Brain microvascular endothelial cell (primary cell): ENCODE data around the gene KLHDC1.
A peak's percentile ranks its signal among the peaks of the same experiment; 100 is the strongest.
"Not testable (repeated sequence)": the region's sequence is repeated elsewhere in the genome, so short reads cannot be mapped to it uniquely, and the experiment has no call there.

Experiments
- DNase-seq: peaks from one replicate; pipeline ENCODE4 v3.0.0-alpha.2; 2020
- H3K27ac ChIP-seq: fragments of 250-450 bp; sonication (Bioruptor Pico); 2 replicates; pipeline ENCODE4 v1.5.1; 2020; ENCODE audit warnings: mild to moderate bottlenecking, moderate library complexity
- H3K27me3 ChIP-seq: fragments of 250-450 bp; sonication (Bioruptor Pico); replicated peaks from 2 replicates; pipeline ENCODE4 v1.5.1; 2020; ENCODE audit warnings: mild to moderate bottlenecking
- H3K36me3 ChIP-seq: fragments of 250-450 bp; sonication (Bioruptor Pico); replicated peaks from 2 replicates; pipeline ENCODE4 v1.5.1; 2020; ENCODE audit warnings: mild to moderate bottlenecking
- H3K4me3 ChIP-seq: 2 replicates; pipeline ENCODE4 v1.5.1; 2011; ENCODE audit warnings: low read depth, mild to moderate bottlenecking, control low read depth, low read length, moderate library complexity
- in situ Hi-C: cut with HindIII; loops from 2 replicates; pipeline ENCODE4 v1.10.0; 2017; ENCODE audit warnings: low sequenced_read_pairs, low pct_ligation_motif_present
- TF ChIP-seq, protein P1 (sequence below): IDR thresholded peaks from 2 replicates; pipeline ENCODE4 v1.5.1; 2011; ENCODE audit warnings: low read depth, mild to moderate bottlenecking, moderate library complexity, low read length, control low read depth, inconsistent platforms; ENCODE audit errors: missing control alignments

KLHDC1 gene

DNA sequence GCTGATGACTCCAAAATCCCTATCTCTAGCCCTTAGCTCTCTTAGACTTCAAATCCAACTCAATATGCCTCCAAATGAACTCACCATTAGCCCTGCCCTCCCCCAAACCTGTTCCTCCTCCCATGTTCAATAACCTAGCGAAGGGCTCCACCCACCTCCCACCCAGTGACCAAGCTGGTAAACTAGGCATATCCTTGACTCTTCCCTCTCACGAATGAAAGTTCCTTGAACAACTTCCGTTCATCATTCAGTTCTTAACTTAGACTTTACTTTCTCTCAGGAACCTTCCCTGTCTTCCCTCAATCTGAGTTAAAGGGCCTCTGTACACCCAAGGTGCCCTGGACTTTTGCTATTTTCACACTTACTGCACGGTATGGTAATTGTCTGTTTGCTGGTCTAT is 1.9 kb upstream of the KLHDC1 start:
- Histone ChIP-seq H3K27ac (no peak overlapping the region), H3K36me3 (no peaks in the 10 kb centered on the region), H3K4me3 (no peak overlapping the region), H3K27me3 (no peaks in the 10 kb centered on the region)
- no peak for DNase-seq
- in situ Hi-C loops = no loop called here
- TF ChIP-seq, protein P1, sequence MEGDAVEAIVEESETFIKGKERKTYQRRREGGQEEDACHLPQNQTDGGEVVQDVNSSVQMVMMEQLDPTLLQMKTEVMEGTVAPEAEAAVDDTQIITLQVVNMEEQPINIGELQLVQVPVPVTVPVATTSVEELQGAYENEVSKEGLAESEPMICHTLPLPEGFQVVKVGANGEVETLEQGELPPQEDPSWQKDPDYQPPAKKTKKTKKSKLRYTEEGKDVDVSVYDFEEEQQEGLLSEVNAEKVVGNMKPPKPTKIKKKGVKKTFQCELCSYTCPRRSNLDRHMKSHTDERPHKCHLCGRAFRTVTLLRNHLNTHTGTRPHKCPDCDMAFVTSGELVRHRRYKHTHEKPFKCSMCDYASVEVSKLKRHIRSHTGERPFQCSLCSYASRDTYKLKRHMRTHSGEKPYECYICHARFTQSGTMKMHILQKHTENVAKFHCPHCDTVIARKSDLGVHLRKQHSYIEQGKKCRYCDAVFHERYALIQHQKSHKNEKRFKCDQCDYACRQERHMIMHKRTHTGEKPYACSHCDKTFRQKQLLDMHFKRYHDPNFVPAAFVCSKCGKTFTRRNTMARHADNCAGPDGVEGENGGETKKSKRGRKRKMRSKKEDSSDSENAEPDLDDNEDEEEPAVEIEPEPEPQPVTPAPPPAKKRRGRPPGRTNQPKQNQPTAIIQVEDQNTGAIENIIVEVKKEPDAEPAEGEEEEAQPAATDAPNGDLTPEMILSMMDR = no peak

DNA sequence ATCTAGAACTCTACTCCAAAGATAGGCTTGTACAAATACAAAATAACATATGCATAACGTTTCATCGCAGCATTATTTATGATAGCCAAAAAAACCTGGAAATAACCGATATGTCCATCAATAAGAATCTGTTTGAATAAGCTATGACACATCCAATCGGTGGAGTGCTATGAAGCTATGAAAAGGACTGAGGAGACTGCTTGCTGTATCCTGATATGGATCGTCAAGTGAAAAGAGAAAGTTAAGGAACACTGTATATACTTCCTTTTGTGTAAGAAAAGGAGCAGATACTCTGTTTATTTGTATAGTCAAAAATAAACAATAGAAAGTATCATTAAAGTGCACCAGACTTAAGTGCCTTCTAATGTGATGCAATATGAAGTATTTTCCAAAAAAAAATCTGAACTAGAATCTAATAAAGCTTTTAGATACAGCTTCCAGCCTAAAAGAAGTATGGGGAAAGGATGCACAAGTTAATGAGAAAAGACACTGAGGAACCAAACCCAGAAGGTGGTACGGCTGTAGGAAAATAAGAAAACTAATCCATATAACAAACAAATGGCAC is 645 bp upstream of the KLHDC1 start:
- in situ Hi-C loops = no loop called here
- H3K36me3 ChIP-seq = no peaks in the 10 kb centered on the region
- peak overlapping the region; percentile 69 for H3K4me3 ChIP-seq
- H3K27ac ChIP-seq = peak overlapping the region; percentile 70
- no peak for DNase-seq
- TF ChIP-seq, protein P1 = no peak
- H3K27me3 ChIP-seq = no peaks in the 10 kb centered on the region

DNA sequence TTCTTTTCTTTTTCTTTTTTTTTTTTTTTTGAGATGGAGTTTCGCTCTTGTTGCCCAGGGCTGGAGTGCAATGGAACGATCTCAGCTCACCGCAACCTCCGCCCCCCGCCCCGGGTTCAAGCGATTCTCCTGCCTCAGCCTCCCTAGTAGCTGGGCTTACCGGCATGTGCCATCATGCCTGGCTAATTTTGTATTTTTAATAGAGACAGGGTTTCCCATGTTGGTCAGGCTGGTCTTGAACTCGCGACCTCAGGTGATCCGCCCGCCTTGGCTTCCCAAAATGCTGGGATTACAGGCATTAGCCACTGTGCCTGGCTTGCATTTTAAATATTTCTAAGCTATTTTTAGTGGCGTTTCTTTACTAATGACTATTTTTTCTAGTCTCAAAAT is 810 bp downstream of the KLHDC1 start:
- H3K36me3 ChIP-seq, DNase-seq, H3K27ac ChIP-seq, H3K27me3 ChIP-seq, in situ Hi-C loops: not testable (repeated sequence)
- peak overlapping the region; percentile 69 for H3K4me3 ChIP-seq

GRCh38 chr14:49702725-49703124 is 9.8 kb downstream of the KLHDC1 start:
- TF ChIP-seq, protein P1 = no peak
- H3K27me3 ChIP-seq = no peaks in the 10 kb centered on the region
- no peak overlapping the region for H3K27ac ChIP-seq
- H3K36me3 ChIP-seq = no peaks in the 10 kb centered on the region
- H3K4me3 ChIP-seq = no peak overlapping the region
- in situ Hi-C loops = no loop called here
- DNase-seq = no peak

GRCh38 chr14:49703965-49704364 is 11.0 kb downstream of the KLHDC1 start:
- Histone ChIP-seq H3K36me3 (no peaks in the 10 kb centered on the region), H3K4me3 (no peak overlapping the region), H3K27ac (no peak overlapping the region), H3K27me3 (no peaks in the 10 kb centered on the region)
- no peak for DNase-seq
- in situ Hi-C loops = no loop called here
- TF ChIP-seq, protein P1 = no peak

GRCh38 chr14:49704471-49704870 is 11.6 kb downstream of the KLHDC1 start:
- in situ Hi-C loops, DNase-seq, H3K27ac ChIP-seq, H3K36me3 ChIP-seq, H3K4me3 ChIP-seq, H3K27me3 ChIP-seq: not testable (repeated sequence)

DNA sequence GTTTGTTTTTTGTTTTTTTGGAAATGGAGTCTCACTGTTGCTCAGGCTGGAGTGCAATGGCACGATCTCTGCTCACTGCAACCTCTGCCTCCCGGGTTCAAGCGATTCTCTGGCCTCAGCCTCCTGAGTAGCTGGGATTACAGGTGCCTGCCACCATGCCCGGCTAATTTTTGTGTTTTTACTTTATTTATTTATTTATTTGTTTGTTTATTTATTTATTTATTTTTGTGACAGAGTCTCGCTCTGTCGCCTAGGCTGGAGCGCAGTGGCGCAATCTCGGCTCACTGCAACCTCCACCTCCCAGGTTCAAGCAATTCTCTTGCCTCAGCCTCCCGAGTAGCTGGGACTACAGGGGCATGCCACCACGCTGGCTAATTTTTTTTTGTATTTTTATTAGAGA is 18.1 kb downstream of the KLHDC1 start:
- H3K4me3 ChIP-seq, DNase-seq, H3K27ac ChIP-seq, H3K27me3 ChIP-seq, H3K36me3 ChIP-seq, in situ Hi-C loops: not testable (repeated sequence)
